Keratinocyte (primary cell): Measurements from ENCODE around the gene ERFE. TPM values are rescaled to one million over a fixed set of nuclear protein-coding genes. Genes with fewer than 3 reads are reported as not detected.

Experiments used
- DNase-seq: peaks from one replicate; pipeline ENCODE4 v3.0.0-alpha.2; 2011; ENCODE audit warnings: low read depth, missing footprints, low spot score
- FAIRE-seq: peaks from 2 replicates; lab custom pipeline; 2011; peaks lifted over from hg19 to GRCh38; lab: Jason Lieb, UNC
- H2AFZ ChIP-seq: 2 replicates; pipeline ENCODE4 v1.6.0; 2012; ENCODE audit warnings: low read length, control low read depth, inconsistent platforms; ENCODE audit not compliant: control insufficient read depth
- H3K27ac ChIP-seq: 2 replicates; pipeline ENCODE4 v1.5.1; 2011; ENCODE audit warnings: low read length; ENCODE audit not compliant: control insufficient read depth, insufficient read depth
- H3K27me3 ChIP-seq: 3 replicates; pipeline ENCODE4 v1.6.0; 2011; ENCODE audit warnings: low read length; ENCODE audit not compliant: control insufficient read depth, insufficient read depth; ENCODE audit errors: extremely low read depth
- H3K36me3 ChIP-seq, 2 experiments: 2 replicates in 1 of 2; 3 replicates in 1 of 2; pipeline ENCODE4 v1.5.1; 2011; ENCODE audit warnings: low read length in 2 of 2, mild to moderate bottlenecking in 1 of 2; ENCODE audit not compliant: control insufficient read depth in 2 of 2, insufficient read depth in 2 of 2; ENCODE audit errors: extremely low read depth in 1 of 2
- H3K4me1 ChIP-seq: 3 replicates; pipeline ENCODE4 v1.5.1; 2011; ENCODE audit warnings: low read length; ENCODE audit not compliant: control insufficient read depth, insufficient read depth; ENCODE audit errors: extremely low read depth
- H3K4me2 ChIP-seq: 3 replicates; pipeline ENCODE4 v1.6.0; 2011; ENCODE audit warnings: low read depth, low read length; ENCODE audit not compliant: control insufficient read depth, insufficient read depth; ENCODE audit errors: extremely low read depth
- H3K4me3 ChIP-seq, 3 experiments: fragments of 200-600 bp in 1 of 3; sonication (generic) in 1 of 3; 2 replicates in 2 of 3; 3 replicates in 1 of 3; pipeline ENCODE4 v1.5.1; 2011 to 2016; ENCODE audit warnings: low read length in 3 of 3, mild to moderate bottlenecking in 3 of 3, control low read depth in 2 of 3, inconsistent platforms in 1 of 3, low read depth in 1 of 3, mixed read lengths in 1 of 3, mixed run types in 1 of 3, moderate library complexity in 1 of 3; ENCODE audit not compliant: control insufficient read depth in 2 of 3, insufficient read depth in 2 of 3; ENCODE audit errors: extremely low read depth in 1 of 3
- H3K79me2 ChIP-seq: 2 replicates; pipeline ENCODE4 v1.6.0; 2012; ENCODE audit warnings: low read length; ENCODE audit not compliant: control insufficient read depth, insufficient read depth
- H3K9ac ChIP-seq: 3 replicates; pipeline ENCODE4 v1.6.0; 2011; ENCODE audit warnings: low read length; ENCODE audit not compliant: control insufficient read depth, insufficient read depth; ENCODE audit errors: extremely low read depth
- H3K9me1 ChIP-seq: 3 replicates; pipeline ENCODE4 v1.6.0; 2011; ENCODE audit warnings: low read length; ENCODE audit not compliant: control insufficient read depth, insufficient read depth; ENCODE audit errors: extremely low read depth
- H3K9me3 ChIP-seq: 2 replicates; pipeline ENCODE4 v1.5.1; 2012; ENCODE audit warnings: low read depth, low read length; ENCODE audit not compliant: control insufficient read depth
- H4K20me1 ChIP-seq: 3 replicates; pipeline ENCODE4 v1.6.0; 2011; ENCODE audit warnings: low read length; ENCODE audit not compliant: control insufficient read depth, insufficient read depth; ENCODE audit errors: extremely low read depth
- EZH2 ChIP-seq: IDR thresholded peaks from one replicate; pipeline ENCODE4 v1.6.1; 2012; ENCODE audit warnings: inconsistent platforms, mild to moderate bottlenecking, low read length, moderate library complexity
- dilution Hi-C: fragments of 300-500 bp; cut with MboI; formaldehyde crosslinking; loops from one replicate; pipeline ENCODE4 v1.7.0; 2020; ENCODE audit warnings: low sequenced_read_pairs; ENCODE audit not compliant: extremely low pct_ligation_motif_present
- polyA plus RNA-seq, 5 experiments: library from polyadenylated mRNA; depleted of rRNA in 3 of 5; stranded (reverse) in 3 of 5; stranded (forward) in 1 of 5; unstranded in 1 of 5; fragments of >200 nt; gene quantifications; 1 replicate in 1 of 5; 2 replicates in 3 of 5; 3 replicates in 1 of 5; pipeline versions ENCODE4 v1.2.1 to v1.2.3, GENCODE V29; 2011 to 2012; ENCODE audit warnings: missing spikeins in 2 of 5, low read depth in 1 of 5, low replicate concordance in 1 of 5
- TF ChIP-seq, protein P1 (sequence below), 3 experiments: IDR thresholded peaks in 1 of 3; conservative IDR thresholded peaks in 1 of 3; optimal IDR thresholded peaks in 1 of 3; 2 replicates in 2 of 3; 3 replicates in 1 of 3; pipeline versions ENCODE3 to v1.5.1; 2011; ENCODE audit warnings: low read length in 3 of 3, mild to moderate bottlenecking in 3 of 3, moderate library complexity in 2 of 3, control low read depth in 1 of 3, inconsistent platforms in 1 of 3; ENCODE audit not compliant: insufficient read depth in 2 of 3; ENCODE audit errors: extremely low read depth in 1 of 3

Gene ERFE
- polyA plus RNA-seq, 1 donor (not counting 4 experiments of a cell fraction or from before 2014, with no cell fraction given): 0.14 TPM

DNA sequence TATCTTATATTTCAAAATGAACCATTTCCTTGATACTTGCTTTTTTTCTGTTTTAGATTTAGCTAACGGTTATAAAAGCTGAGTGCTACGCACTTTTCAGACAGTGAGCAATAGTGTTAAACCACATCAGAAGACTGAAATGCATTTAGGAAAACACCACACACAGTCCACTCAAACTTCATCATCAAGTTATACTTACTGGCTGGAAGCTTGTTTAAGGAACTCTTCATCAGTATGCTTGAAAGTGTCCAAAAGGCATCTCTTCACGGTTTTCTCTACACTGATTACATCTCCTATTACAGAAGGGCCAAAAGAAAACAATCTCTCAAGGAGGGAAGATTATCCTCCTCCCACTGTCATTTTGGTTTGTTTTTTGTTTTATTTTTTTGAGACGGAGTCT lies 25.1 kb downstream of the ERFE start:
- H3K4me3 ChIP-seq: no peak overlapping the region
- dilution Hi-C loops: no loop called here
- no peaks in the 10 kb centered on the region for H3K9me3 ChIP-seq
- H3K4me1 ChIP-seq: no peaks in the 10 kb centered on the region
- no peak overlapping the region for H3K27ac ChIP-seq
- no peaks in the 10 kb centered on the region for H3K9me1 ChIP-seq
- DNase-seq (no peak), FAIRE-seq (no peak)
- H3K27me3 ChIP-seq: no peaks in the 10 kb centered on the region
- H2AFZ ChIP-seq: no peak overlapping the region
- H3K36me3 ChIP-seq: peaks cover 49 to 52% of the 10 kb centered on the region in 2 experiments
- no peaks in the 10 kb centered on the region for H3K79me2 ChIP-seq
- H3K9ac ChIP-seq: no peak overlapping the region
- no peak overlapping the region for H3K4me2 ChIP-seq
- no peaks in the 10 kb centered on the region for H4K20me1 ChIP-seq
- no peak for TF ChIP-seq EZH2

DNA sequence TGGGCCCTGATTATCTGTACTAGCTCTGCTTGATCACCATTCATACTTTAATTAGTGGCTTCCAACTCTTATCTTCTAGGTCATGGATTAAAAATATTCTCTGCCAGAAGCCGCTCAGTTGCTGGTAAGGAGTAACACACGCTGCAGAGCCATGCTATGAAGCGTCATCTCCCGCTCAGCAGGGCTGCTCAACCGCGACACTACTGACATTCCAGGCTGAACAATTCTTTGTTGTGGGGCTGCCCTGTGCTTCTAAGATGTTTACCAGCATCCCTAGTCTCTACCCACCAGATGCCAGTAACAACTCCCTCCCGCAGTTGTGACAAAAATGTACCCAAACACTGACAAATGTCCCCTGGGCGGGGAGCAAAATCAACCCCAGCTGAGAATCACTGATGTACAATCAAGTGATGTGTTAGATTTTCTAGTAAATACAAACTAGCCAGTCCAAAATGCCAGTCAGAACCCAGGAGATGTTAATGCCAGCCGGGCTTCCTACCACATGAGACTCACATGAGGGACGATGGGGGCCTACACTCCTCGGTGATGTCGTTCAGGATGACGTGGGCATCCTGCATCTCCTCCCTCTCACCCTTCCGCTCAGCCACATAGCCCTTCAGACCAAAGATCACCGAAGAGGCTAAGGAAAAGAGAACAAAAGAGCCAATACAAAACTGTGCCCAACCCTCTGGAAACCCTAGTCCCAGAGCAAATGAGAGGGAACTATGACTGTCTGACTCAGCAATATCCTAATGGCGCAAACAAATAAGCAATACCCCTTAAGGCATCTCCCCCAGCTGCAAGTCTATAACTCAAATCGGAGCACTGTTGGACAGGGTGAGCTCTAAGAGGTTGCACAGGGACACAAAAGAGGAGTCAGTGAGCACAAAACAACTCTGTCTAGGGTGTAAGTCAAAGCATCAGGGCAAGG lies 29.1 kb downstream of the ERFE start:
- Histone ChIP-seq H3K36me3 (peaks cover 37 to 39% of the 10 kb centered on the region in 2 experiments), H3K4me1 (no peaks in the 10 kb centered on the region), H3K79me2 (no peaks in the 10 kb centered on the region), H3K4me3 (no peak overlapping the region), H3K9ac (no peak overlapping the region), H2AFZ (no peak overlapping the region), H3K9me1 (no peaks in the 10 kb centered on the region), H3K4me2 (no peak overlapping the region), H4K20me1 (no peaks in the 10 kb centered on the region), H3K9me3 (no peaks in the 10 kb centered on the region), H3K27me3 (no peaks in the 10 kb centered on the region), H3K27ac (no peak overlapping the region)
- FAIRE-seq (no peak), DNase-seq (no peak)
- dilution Hi-C loops: no loop called here
- TF ChIP-seq, protein P1, sequence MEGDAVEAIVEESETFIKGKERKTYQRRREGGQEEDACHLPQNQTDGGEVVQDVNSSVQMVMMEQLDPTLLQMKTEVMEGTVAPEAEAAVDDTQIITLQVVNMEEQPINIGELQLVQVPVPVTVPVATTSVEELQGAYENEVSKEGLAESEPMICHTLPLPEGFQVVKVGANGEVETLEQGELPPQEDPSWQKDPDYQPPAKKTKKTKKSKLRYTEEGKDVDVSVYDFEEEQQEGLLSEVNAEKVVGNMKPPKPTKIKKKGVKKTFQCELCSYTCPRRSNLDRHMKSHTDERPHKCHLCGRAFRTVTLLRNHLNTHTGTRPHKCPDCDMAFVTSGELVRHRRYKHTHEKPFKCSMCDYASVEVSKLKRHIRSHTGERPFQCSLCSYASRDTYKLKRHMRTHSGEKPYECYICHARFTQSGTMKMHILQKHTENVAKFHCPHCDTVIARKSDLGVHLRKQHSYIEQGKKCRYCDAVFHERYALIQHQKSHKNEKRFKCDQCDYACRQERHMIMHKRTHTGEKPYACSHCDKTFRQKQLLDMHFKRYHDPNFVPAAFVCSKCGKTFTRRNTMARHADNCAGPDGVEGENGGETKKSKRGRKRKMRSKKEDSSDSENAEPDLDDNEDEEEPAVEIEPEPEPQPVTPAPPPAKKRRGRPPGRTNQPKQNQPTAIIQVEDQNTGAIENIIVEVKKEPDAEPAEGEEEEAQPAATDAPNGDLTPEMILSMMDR (optimal IDR thresholded peaks at IDR 0.05 in 1 of 3, IDR thresholded peaks at IDR 0.05 in 1 of 3, conservative IDR thresholded peaks at IDR 0.05 in 1 of 3; ENCODE audit: extremely low read depth in 1 of 3, insufficient read depth in 2 of 3, low read length in 3 of 3): no peak
- no peak for TF ChIP-seq EZH2
